ENCODE results near the gene CHCHD10.

Gene CHCHD10

GRCh38 chr22:23767673-23768548 is at the start of gene CHCHD10:
Gene CHCHD10, minus strand, starts transcription at chr22:23767972. Its CDS starts 98 bp downstream, at chr22:23767874.
- peak; percentile 83 for DNase-seq

GRCh38 chr22:23817146-23817545 is 49.4 kb upstream of the CHCHD10 start:
- DNase-seq: no peak

GRCh38 chr22:23816156-23816976 is 48.6 kb upstream of the CHCHD10 start:
- DNase-seq: no peak

GRCh38 chr22:23815541-23816155 is 47.9 kb upstream of the CHCHD10 start:
- DNase-seq: no peak

- DNase-seq: no peak
Observed at GRCh38 chr22:23812378-23812777, 44.6 kb upstream of the CHCHD10 start.

- no peak for DNase-seq
Observed at GRCh38 chr22:23806837-23807236, 39.1 kb upstream of the CHCHD10 start.

- DNase-seq: no peak
Observed at GRCh38 chr22:23804781-23805291, 37.1 kb upstream of the CHCHD10 start.

- DNase-seq: no peak
Observed at GRCh38 chr22:23803001-23803819, 35.4 kb upstream of the CHCHD10 start.

GRCh38 chr22:23801886-23802377 is 34.2 kb upstream of the CHCHD10 start:
- no peak for DNase-seq

- DNase-seq: no peak
Observed at GRCh38 chr22:23801238-23801821, 33.6 kb upstream of the CHCHD10 start.

- no peak for DNase-seq
Observed at GRCh38 chr22:23800297-23801237, 32.8 kb upstream of the CHCHD10 start.

- no peak for DNase-seq
Observed at GRCh38 chr22:23796461-23796860, 28.7 kb upstream of the CHCHD10 start.

- no peak for DNase-seq
Observed at GRCh38 chr22:23793326-23793725, 25.6 kb upstream of the CHCHD10 start.

- DNase-seq: no peak
Observed at GRCh38 chr22:23791738-23792645, 24.2 kb upstream of the CHCHD10 start.

- DNase-seq: no peak
Observed at GRCh38 chr22:23790819-23791737, 23.3 kb upstream of the CHCHD10 start.

GRCh38 chr22:23789638-23790037 is 21.9 kb upstream of the CHCHD10 start:
- no peak for DNase-seq

GRCh38 chr22:23789121-23789520 is 21.3 kb upstream of the CHCHD10 start:
- no peak for DNase-seq

- no peak for DNase-seq
Observed at GRCh38 chr22:23787910-23788309, 20.1 kb upstream of the CHCHD10 start.

Measured in activated CD4-positive, CD25-positive, alpha-beta regulatory T cell treated with anti-CD3 and anti-CD28 coated beads, Interleukin-2, amount 50 U/mL, for 72 hours (primary cell).